ENCODE measurements around the gene GRAMD1C. TPM values are rescaled to one million over a fixed set of nuclear protein-coding genes. Genes with fewer than 3 reads are reported as not detected.
"Not testable (repeated sequence)": the region's sequence is repeated elsewhere in the genome, so short reads cannot be mapped to it uniquely, and the experiment has no call there.

GRAMD1C gene
- total RNA-seq, 1 donor from 2014 or later = 0.21 TPM

- H3K4me3 ChIP-seq = no peak overlapping the region
- intact Hi-C loops (cut with DNase I) = no loop called here
- DNase-seq (ENCODE audit: low spot score in 2 of 2) = no peak
- no peaks in the 10 kb centered on the region for H3K4me1 ChIP-seq
- no peak overlapping the region for H3K27ac ChIP-seq
- H3K27me3 ChIP-seq = no peaks in the 10 kb centered on the region
- TF ChIP-seq CTCF (IDR thresholded peaks at IDR 0.05) = peak; percentile 7 to 60 (median 39)
- no peaks in the 10 kb centered on the region for H3K9me3 ChIP-seq
- no peaks in the 10 kb centered on the region for H3K36me3 ChIP-seq
Observed at GRCh38 chr3:113844622-113845222, 6.1 kb downstream of the GRAMD1C start.

- no peaks in the 10 kb centered on the region for H3K9me3 ChIP-seq
- intact Hi-C loops (cut with DNase I) = no loop called here
- no peak for TF ChIP-seq CTCF (IDR thresholded peaks at IDR 0.05)
Observed at GRCh38 chr3:113847247-113847646, 8.7 kb downstream of the GRAMD1C start.

GRCh38 chr3:113847664-113848461 lies 9.3 kb downstream of the GRAMD1C start:
- no peak overlapping the region for H3K27ac ChIP-seq
- intact Hi-C loops (cut with DNase I) = no loop called here
- no peaks in the 10 kb centered on the region for H3K4me1 ChIP-seq
- H3K4me3 ChIP-seq = no peak overlapping the region
- DNase-seq (ENCODE audit: low spot score in 2 of 2) = no peak
- no peaks in the 10 kb centered on the region for H3K27me3 ChIP-seq
- H3K9me3 ChIP-seq = no peaks in the 10 kb centered on the region
- H3K36me3 ChIP-seq = no peaks in the 10 kb centered on the region
- TF ChIP-seq CTCF (IDR thresholded peaks at IDR 0.05) = no peak

More at GRCh38 chr3:113847247-113847646, 8.7 kb downstream of the GRAMD1C start:
- DNase-seq (ENCODE audit: low spot score in 2 of 2) = no peak
- Histone ChIP-seq H3K4me1 (no peaks in the 10 kb centered on the region), H3K36me3 (no peaks in the 10 kb centered on the region), H3K27ac (no peak overlapping the region), H3K4me3 (no peak overlapping the region), H3K27me3 (no peaks in the 10 kb centered on the region)

GRCh38 chr3:113849071-113849470 lies 10.5 kb downstream of the GRAMD1C start:
- intact Hi-C loops (cut with DNase I) = not testable (repeated sequence)

GRCh38 chr3:113849841-113850240 lies 11.3 kb downstream of the GRAMD1C start:
- H3K27ac ChIP-seq; H3K9me3 ChIP-seq; H3K36me3 ChIP-seq; H3K4me1 ChIP-seq; H3K4me3 ChIP-seq; DNase-seq (ENCODE audit: low spot score in 2 of 2); intact Hi-C loops (cut with DNase I); H3K27me3 ChIP-seq: not testable (repeated sequence)

More at GRCh38 chr3:113849071-113849470, 10.5 kb downstream of the GRAMD1C start:
- not testable (repeated sequence) for H3K27me3 ChIP-seq; H3K4me3 ChIP-seq; DNase-seq (ENCODE audit: low spot score in 2 of 2); H3K4me1 ChIP-seq; H3K27ac ChIP-seq; H3K36me3 ChIP-seq; H3K9me3 ChIP-seq

- H3K9me3 ChIP-seq; H3K36me3 ChIP-seq; DNase-seq (ENCODE audit: low spot score in 2 of 2); H3K27ac ChIP-seq; intact Hi-C loops (cut with DNase I); H3K4me3 ChIP-seq; H3K4me1 ChIP-seq; H3K27me3 ChIP-seq: not testable (repeated sequence)
Observed at GRCh38 chr3:113850391-113850790, 11.8 kb downstream of the GRAMD1C start.

- Histone ChIP-seq H3K4me1 (no peaks in the 10 kb centered on the region), H3K27me3 (no peaks in the 10 kb centered on the region), H3K36me3 (no peaks in the 10 kb centered on the region), H3K27ac (no peak overlapping the region), H3K4me3 (no peak overlapping the region), H3K9me3 (no peaks in the 10 kb centered on the region)
- DNase-seq (ENCODE audit: low spot score in 2 of 2) = no peak
- intact Hi-C loops (cut with DNase I) = no loop called here
- TF ChIP-seq CTCF (IDR thresholded peaks at IDR 0.05) = no peak
Observed at GRCh38 chr3:113852506-113852905, 13.9 kb downstream of the GRAMD1C start.

All from ascending aorta (tissue), 2 donors.